COR-L47 (cell line): Measurements from ENCODE around the gene KCNK5.

Experiments used
- DNase-seq: peaks from one replicate; lab custom pipeline; 2025; lab: John Stamatoyannopoulos, UW

KCNK5 gene

GRCh38 chr6:39197922-39198500 lies 31.3 kb downstream of the KCNK5 start:
- no peak for DNase-seq

DNA sequence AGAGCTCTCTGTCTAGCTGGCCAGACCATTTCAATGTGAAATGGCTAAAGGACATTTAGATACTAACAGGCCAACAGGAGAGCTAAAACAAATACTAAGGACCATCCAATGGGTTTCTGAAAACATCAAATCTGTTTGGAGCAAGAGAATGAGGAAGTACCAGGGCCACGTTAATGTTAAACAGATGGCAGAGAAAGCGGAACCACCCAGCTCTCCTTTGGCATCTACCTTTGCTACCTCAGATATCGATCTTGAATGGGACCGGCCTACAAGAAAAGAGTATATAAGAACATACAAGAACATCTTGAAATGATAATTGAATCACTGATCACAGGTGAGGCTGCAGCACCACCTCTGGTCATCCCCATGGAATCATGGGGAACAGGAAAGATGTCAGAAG lies 31.8 kb downstream of the KCNK5 start:
- DNase-seq, result no peak

DNA sequence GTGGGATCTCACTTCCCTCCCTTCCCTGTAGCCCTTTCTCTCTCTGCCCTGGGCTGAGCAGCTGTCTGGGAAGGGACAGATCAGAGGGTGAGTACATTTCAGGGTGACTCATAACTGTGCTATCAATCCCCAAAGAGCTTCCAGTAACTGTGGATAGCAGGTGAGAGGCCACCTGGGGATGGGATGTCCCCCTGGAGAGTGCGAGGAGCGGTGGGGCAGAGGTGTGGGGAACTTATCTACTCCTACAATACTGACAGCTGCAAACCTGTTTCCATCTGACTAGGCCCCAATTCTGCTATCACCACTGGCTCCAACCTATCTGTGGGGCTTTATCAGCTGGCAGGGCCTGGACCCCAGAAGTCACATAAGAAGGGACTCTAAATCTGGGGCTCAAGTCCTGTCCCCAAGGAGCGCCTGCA lies 32.6 kb downstream of the KCNK5 start:
- no peak for DNase-seq

DNA sequence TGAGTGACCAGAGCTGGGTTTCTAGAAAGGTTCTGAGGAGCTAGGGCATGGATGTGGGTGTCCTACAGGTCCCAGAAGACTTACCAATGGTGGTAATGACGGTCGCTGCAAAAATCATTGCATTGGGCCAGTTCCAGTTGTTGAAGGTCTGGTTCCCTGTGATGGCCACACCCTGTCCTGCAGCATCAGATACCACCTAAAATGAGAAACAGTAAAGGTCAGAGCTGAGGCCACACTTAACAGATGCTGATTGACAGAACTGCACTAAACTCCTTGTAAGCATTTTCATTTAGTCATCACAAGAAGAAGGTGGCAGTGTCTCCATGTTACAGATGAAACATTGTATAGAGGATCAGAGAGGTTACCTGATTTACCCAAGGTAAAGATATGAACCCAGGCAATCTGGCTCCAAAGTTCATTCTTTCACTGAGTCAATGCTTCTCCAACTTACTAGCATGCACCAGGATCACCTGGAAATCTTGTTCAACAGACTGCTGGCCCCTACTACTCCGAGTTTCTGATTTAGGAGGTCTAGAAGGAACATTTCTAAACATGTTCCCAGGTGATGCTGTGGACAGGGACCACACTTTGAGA lies 33.4 kb downstream of the KCNK5 start:
- no peak for DNase-seq

GRCh38 chr6:39194466-39194865 lies 34.8 kb downstream of the KCNK5 start:
- no peak for DNase-seq

GRCh38 chr6:39193201-39193791 lies 36.0 kb downstream of the KCNK5 start:
- DNase-seq, result no peak

- DNase-seq, result no peak
Measured at GRCh38 chr6:39192736-39193135, 36.5 kb downstream of the KCNK5 start.

DNA sequence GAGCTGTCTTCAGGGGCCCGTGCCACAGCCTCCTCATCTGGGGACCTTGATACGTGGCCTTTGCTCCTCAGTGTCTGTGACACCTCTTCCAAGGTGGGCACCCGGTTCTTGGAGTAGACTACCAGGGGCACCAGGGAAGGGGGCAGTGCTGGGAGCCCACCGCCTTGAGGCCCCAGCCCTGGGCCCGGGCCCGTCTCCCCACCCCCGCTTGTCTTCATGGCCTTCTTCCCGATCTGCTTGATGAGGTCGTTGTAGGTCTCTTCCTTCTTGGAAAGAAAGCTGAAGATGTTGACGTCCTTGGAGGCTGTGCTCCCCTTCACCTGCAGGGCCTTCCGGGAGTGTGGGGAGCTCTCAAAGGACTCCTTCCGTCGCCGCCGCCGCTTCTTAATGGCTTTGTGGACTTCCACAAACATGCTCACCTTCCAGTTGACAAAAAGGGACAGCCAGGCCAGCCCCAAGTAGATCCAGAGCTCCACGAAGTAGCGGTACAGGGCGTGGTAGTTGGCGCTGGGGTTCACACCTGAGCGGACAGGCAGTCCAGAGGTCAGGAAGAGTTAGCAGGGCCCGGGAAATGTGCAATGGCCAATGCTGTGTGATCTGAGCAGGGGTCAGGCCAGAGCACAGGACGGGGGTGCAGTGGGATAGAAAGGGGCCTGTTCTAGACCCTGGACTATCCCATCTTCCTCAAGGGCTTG lies 37.9 kb downstream of the KCNK5 start:
- DNase-seq, result no peak

DNA sequence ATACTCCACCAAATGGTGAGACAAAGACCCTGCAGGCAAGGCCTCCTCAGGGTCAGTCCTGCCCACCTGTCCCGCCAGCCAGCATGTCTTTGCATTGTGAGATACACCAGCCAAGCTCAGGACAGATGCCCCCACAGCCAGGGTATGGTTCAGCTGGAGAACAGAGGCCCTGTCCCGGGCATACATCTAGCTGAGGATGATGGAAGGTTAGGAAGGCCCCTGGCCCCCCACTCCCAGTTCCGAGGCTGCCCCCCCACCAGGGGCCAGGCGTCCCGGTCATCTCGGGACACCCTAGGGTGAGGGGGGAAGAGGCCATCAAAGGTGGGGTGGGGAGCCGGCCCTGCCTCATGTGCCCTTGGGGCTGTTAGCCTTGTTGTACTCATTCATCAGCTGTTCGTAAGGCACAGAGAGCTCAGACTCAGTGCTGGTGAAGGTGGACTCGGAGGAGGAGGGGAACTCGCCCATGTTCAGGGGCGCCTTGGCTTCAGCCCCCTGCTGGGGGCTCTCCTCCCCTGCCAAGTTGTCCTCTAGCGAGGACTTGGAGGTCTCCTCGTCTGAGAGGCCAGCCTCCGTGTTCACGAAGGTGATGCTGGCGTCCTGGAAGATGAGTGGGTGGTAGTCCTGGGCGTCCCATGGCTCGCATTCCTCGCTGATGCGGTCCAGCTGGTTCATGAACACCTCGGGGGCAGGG lies 38.6 kb downstream of the KCNK5 start:
- no peak for DNase-seq

DNA sequence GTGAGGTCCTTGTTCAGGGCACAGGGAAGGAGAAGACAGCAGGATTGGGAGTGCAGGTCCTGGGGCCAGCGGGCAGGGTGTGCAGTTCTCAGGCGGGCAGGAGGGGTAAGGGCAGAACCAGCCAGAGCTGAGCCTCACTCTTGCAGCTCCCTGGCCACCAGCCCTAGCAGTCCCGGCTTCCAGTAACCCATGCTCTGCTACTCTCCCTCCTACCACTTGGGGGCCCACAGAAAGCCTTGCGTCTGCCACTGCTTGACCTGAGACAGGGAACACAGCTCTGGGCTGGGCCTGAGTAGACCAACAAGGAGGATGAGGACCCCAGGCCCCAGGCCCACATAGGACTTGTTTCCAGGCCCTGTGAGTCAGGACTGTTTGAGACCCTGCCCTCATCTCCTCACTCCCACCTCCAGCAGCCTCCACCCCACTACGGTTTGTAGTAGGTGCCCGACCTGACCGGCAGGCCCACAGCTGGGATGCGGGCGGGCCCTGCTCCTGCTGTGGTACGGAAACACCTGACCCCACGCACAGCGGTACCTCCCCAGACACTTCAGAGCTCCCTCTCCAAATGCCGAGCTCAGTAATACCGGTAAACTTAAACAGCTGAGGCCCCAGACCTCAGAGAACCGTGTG lies 39.2 kb downstream of the KCNK5 start:
- no peak for DNase-seq

DNA sequence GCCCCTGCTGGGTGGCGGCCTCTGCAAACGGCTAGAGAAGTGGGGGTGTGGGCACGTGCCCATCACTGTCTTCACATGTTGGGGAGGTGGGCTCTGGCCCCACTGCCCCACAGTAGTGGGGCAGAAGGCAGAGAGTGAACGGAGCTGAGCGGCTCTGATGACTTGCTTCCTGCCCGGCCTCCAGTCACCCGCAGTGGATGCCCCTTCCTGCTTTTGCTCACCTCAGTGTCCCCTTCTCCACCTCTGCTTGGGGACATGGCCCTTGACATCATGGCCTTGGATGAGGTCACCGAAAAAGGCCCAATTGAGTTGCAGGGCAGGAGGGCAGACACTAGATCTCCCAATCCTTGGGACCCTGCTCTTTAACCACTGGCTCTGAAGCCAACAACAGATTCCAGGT lies 40.1 kb downstream of the KCNK5 start:
- no peak for DNase-seq

GRCh38 chr6:39188571-39188970 lies 40.7 kb downstream of the KCNK5 start:
- DNase-seq, result no peak

DNA sequence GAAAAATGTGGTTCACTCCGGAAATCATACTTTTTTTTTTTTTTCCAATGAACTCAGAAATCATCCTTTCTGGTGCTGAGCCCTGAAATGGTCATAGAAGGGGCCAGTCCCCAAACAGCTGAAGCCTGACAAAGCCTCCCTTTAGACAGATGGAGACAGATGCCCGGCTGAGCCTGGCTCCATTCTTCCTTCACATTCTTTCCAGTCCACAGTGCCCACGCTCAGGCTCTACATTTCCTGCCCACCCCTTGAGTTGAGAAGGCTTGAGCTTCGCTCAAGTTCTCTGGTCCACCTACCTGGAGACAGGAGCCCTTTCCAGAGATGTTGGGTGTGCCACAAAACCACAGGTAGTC lies 41.2 kb downstream of the KCNK5 start:
- DNase-seq, result no peak

DNA sequence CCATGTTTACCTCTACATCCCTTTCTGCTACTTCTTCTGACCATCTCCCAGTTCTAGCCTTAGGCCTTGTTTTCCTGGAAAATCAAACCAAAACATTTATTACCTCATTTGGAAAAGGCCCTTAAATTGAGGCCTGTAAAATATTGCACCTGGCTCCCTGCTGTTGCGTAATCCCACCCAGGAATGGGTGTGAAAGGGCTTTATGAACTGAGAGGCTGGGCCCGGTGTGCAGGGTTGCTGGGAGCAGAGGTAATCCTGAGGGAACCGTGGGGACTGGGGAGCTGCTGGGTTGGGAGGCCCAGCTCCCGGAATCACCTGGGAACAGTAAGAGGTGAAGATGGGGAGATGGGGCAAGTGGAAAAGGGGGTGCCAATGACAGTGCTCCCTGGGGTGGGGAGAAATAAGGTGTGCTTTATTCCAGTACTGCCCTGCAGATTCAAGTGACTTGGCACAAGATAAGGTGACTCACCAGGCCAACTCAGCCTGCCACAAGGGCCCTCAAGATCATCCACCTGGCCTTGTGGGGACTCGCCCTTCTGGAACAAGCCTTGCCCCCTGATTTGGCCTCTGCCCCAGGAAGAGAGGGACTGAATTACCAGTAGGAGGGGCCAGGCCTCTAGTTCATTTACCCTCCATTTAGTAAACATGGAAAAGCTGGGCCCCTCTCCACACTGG lies 44.2 kb downstream of the KCNK5 start:
- DNase-seq, result no peak

DNA sequence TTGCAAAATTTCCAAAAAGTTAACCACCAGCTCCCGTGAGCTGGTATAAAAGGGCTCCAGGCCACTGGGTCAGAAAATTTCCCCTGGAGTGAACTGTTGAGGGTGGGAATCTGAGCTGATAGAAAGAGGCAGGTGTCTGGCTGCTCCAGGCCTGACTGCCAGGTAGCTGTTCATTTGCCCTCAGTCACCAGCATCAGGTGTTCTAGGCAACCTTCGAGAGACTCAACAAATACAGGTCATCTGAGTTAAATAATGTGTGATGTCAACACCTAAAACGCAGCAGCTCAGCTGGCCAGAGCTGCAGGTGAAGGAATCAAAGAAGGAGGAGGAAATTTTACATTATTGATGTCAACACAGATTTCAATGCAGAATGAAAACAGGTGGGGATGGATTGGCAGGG lies 46.7 kb downstream of the KCNK5 start:
- DNase-seq, result no peak

- DNase-seq, result no peak
Measured at GRCh38 chr6:39181826-39182225, 47.4 kb downstream of the KCNK5 start.

GRCh38 chr6:39181333-39181732 lies 47.9 kb downstream of the KCNK5 start:
- no peak for DNase-seq

DNA sequence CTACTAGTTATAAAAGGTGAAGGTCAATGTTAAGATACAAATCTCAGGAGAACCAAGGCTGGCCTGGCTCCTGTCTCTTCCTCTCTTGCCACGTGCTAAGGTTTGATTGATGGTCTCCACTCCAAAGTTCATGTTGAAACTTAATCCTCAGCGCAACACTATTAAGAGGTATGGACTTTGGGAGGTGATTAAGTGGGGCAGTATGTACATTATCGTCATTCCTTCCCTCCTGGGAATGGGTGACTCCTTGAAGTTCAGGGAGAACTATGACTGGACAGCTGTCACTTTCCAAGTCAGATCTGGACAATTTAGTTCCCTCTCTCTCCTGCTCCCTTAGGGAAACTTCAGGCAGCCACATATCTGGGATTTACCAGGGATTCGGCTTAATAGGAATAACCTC lies 50.5 kb downstream of the KCNK5 start:
- no peak for DNase-seq

DNA sequence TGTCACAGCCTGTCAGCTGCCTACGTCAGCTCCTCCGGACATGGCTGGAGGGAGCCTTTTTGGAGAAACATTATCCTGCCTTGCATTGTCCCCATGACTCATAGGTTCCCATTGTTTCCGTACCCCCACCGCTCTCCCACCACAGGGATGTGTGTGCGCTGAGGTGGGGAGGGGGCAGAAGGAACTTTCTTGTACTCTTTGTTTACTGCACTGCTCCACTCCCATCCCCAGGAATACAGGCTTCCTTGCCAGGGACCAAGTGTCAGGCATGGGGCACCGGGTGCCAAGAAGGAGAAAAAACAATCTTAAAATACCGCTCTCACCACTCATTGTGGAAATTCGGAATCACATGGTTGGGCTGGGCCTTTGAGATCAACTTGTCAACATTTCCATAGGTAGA lies 51.0 kb downstream of the KCNK5 start:
- DNase-seq, result no peak

DNA sequence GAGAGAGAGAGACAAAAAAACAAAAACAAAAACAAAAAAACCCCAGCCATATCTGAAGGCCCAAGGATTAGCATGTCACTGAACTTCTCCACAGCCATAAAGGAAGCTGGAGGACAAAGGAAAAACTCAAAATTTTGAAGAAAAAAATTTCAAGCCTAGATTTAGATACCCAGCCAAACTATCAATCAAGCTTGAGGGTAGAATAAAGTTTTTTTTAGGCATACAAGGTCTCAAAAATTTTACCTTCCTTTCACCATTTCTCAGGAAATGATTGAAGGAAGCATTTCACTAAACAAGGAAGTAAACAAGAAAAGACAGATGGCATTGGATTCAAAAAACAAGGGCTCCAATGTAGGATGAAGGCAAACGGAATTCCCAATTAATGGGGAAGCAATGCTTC lies 52.1 kb downstream of the KCNK5 start:
- DNase-seq, result no peak

DNA sequence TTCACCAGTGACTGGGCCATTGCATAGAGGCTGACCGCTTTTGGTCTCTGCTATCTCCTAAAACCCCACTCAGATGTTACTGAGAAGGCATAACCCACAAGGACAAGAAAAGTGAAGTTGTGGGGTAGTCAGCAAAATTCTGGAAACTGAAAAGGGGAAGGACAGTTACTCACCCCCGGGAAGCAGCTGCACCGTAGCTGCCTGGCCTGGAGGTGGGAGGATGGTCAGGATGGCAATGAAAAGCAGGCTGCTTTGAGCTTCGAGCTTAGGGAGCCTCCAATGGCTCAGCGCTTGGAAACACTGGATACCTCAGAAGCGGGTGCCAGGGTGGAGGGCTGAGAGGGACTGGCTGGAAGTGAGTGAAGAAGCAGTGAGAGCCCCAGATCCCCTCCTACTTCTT lies 56.0 kb downstream of the KCNK5 start:
- no peak for DNase-seq

DNA sequence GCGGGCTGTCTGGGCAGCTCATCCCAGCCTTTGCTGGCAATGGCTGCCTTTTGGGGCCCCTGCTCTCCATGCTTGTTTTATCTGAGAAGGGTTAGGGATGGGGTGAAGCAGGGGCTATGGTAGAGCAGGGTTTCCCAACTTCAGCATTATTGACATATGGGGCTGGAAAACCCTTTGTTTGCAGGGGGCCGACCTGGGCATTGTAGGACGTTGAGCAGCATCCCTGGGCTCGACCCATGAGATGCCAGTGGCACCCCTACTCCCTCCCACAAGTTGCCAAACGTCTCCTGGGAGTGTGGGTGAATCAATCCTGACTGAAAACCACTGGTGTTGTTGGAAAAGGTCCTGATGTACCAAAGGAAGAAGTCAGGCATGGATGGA lies 56.9 kb downstream of the KCNK5 start:
- no peak for DNase-seq
